Aorta (tissue), 5 donors: ENCODE measurements around the gene PRKAR1B. TPM values are rescaled to one million over a fixed set of nuclear protein-coding genes. Genes with fewer than 3 reads are reported as not detected.
"Not testable (repeated sequence)": the region's sequence is repeated elsewhere in the genome, so short reads cannot be mapped to it uniquely, and the experiment has no call there.

Source experiments
- ATAC-seq: fragments of 200-7000 bp; cut with Tn5 transposase; one replicate; pipeline ENCODE4 v1.9.1; 2022; ENCODE audit warnings: moderate library complexity; ENCODE audit not compliant: low FRiP score
- DNase-seq, 2 donors: peaks; one replicate each; pipeline ENCODE4 v3.0.0-alpha.2; 2020
- H3K27ac ChIP-seq, 2 donors: one replicate each; pipeline ENCODE4 v1.5.1; 2013; ENCODE audit warnings: low read length in 2 of 2, mild to moderate bottlenecking in 2 of 2, moderate library complexity in 2 of 2, control low read depth in 1 of 2, inconsistent platforms in 1 of 2, low read depth in 1 of 2
- H3K27me3 ChIP-seq, 2 donors: one replicate each; pipeline ENCODE4 v1.6.1; 2013; ENCODE audit warnings: control low read depth in 1 of 2, low read length in 1 of 2, mild to moderate bottlenecking in 1 of 2, moderate library complexity in 1 of 2; ENCODE audit not compliant: insufficient read depth in 2 of 2, control insufficient read depth in 1 of 2
- H3K36me3 ChIP-seq, 2 donors: one replicate each; pipeline ENCODE4 v1.6.1; 2013; ENCODE audit warnings: control low read depth in 1 of 2, low read length in 1 of 2, mild to moderate bottlenecking in 1 of 2; ENCODE audit not compliant: insufficient read depth in 2 of 2, control insufficient read depth in 1 of 2
- H3K4me1 ChIP-seq, 2 donors: one replicate each; pipeline ENCODE4 v1.6.1; 2013; ENCODE audit warnings: low read length in 2 of 2, control low read depth in 1 of 2, mild to moderate bottlenecking in 1 of 2, moderate library complexity in 1 of 2; ENCODE audit not compliant: insufficient read depth in 2 of 2, control insufficient read depth in 1 of 2
- H3K4me3 ChIP-seq, 2 donors: one replicate each; pipeline ENCODE4 v1.5.1; 2013; ENCODE audit warnings: low read length in 2 of 2, control low read depth in 1 of 2, mild to moderate bottlenecking in 1 of 2
- H3K9me3 ChIP-seq: one replicate; pipeline ENCODE4 v1.6.1; 2013; ENCODE audit warnings: mild to moderate bottlenecking, low read length; ENCODE audit not compliant: control insufficient read depth
- WGBS, 2 donors: extraction: QIAGEN DNeasy Blood & Tissue Kit; methylation state at CpG; one replicate each; pipeline ENCODE4 v1.1.7; 2013; 5-methylcytosine and 5-hydroxymethylcytosine counted together
- intact Hi-C, 2 donors: fragments of 100-400 bp; cut with DNase I; formaldehyde crosslinking; loops; one replicate each; pipeline versions ENCODE4 v1.14.2 to v1.15.0; 2022
- polyA plus RNA-seq, 2 donors: library from polyadenylated mRNA; stranded (reverse); fragments of 200-250 nt; gene quantifications; one replicate each; pipeline ENCODE4 v1.2.3, GENCODE V29; 2013
- total RNA-seq, 2 donors: library from RNA; stranded (reverse); fragmentation: NEBNext Ultra II Directional; extraction: Animal tissue kit (Norgen Biotek cat#: 25700); gene quantifications; one replicate each; pipeline ENCODE4 v1.2.1, GENCODE V29; 2021
- donor health status: healthy with polysubstance abuse.
- donor health status: Bipolar disorder and iron deficiency.
- donor health status: DM: no; HTN: no; CAD: no.
- donor health status: DM: no; HTN: no; CAD: no.
- donor health status: DM: yes; HTN: yes; CAD: no.

The PRKAR1B gene
- total and polyA plus RNA-seq, 4 donors: 6.6 to 16.2 (median 14.1) TPM

DNA sequence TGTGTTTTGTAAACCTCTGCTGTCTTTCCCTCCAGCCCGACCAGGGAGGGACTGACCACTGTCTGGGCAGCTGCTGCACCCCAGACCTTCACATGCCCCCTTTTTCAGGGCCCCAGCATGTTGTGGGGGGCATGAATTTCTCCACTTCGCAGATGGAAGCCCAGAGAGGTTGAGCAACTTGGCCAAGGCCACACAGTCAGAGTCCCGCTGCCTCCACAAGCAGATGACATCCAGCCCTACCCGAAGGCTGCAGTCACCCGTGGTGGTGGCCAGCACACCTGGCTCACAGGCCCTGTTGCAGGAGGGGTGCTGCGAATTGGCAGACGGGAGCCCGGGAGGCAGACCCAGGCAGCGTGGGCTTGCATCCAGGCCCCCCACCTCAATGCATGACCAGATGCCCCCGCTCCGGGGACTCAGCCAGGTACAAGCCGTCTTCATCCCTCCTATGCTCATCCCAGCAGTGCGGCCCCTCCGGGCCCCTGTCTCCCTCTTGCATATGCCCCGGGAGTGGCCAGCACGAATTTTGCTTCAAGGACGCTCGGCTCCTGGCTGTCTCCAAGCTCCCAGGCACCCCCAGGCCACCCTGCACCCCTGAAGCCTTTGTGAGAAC, 171.4 kb downstream of the PRKAR1B start:
- 98 to 99% methylated on average over 18 of the region's 18 CpGs for WGBS, 2 donors
- no peak overlapping the region for H3K27ac ChIP-seq
- ATAC-seq (no peak), DNase-seq (no peak)
- H3K27me3 ChIP-seq: no peaks in the 10 kb centered on the region
- H3K4me3 ChIP-seq: no peak overlapping the region
- H3K4me1 ChIP-seq: no peaks in the 10 kb centered on the region
- no peaks in the 10 kb centered on the region for H3K9me3 ChIP-seq
- intact Hi-C loops: loop anchor here in 1 of 2 donors (5.0 kb wide), 1 partner anchor 47 kb away; no protein-coding TSS in a partner anchor
- H3K36me3 ChIP-seq: no peaks in the 10 kb centered on the region

DNA sequence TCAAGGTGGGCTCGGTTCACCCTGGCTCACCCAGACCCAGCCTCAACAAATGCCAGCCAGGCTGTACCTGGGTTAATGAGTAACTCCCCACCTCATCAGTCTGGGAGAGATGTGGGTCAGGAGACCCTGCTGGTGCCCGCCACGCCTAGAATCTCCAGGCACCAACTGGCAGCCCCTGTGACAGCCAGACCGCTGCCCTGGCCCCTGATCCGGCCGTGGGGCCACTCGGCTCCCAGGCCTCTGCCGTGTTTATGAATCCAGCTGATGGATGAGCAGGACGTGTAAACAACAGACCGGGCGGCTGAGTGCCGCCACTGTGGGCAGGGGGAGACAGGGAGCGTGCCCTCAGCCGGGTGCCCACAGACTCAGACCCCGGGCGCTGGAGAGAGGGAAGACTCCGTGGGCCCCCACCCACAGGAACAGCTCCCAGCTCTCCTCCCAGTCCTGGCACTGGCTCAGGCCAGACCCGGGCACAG, 173.4 kb downstream of the PRKAR1B start:
- Histone ChIP-seq H3K27ac (no peak overlapping the region), H3K9me3 (no peaks in the 10 kb centered on the region), H3K4me3 (no peak overlapping the region), H3K36me3 (no peaks in the 10 kb centered on the region), H3K4me1 (no peaks in the 10 kb centered on the region), H3K27me3 (no peaks in the 10 kb centered on the region)
- WGBS, 2 donors: 86 to 89% methylated on average over 17 to 18 of the region's 18 CpGs
- intact Hi-C loops: no loop called here
- ATAC-seq (no peak), DNase-seq (no peak)

DNA sequence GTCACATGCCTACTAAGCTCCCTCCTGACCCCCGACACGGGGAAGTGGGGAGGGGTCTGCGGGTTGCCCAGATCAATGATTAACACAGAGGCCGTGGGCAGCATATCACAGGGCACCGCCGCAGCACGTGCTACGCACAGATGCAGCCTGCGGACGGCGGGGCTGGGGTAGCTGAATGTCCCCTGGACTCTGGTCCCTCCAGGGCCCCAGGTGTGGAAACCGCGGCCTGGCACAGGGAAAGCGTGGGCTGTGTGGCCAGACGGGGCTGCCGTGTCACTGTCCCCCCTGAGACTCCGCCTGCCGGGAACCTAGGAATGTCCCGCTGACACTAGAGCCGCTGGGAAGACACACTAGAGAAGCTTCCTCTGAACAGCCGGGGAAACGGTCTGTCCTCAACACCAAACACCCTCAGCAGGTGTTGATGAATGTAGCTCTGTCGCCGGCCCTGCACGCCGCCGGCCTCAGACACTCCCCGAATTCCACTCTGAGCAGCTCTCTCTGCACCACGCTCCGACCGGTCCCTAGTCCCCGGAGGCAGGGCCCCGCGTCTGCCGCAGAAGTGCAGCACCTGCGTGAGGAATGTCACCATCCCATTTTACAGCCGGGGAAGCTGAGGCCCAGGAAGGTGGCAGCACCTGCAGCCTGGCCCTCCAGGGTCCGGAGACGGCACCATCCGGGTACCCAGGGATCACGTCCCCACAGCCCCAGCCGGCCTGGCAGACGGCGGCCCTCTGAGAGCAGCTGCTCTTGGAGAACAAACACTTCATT, 174.0 kb downstream of the PRKAR1B start:
- intact Hi-C loops: no loop called here
- H3K36me3 ChIP-seq: no peaks in the 10 kb centered on the region
- DNase-seq (peak in 1 of 2 donors; percentile 34), ATAC-seq (no peak)
- H3K27ac ChIP-seq: no peak overlapping the region
- H3K4me1 ChIP-seq: no peaks in the 10 kb centered on the region
- no peaks in the 10 kb centered on the region for H3K27me3 ChIP-seq
- no peaks in the 10 kb centered on the region for H3K9me3 ChIP-seq
- WGBS, 2 donors: 92 to 94% methylated on average over 44 of the region's 44 CpGs
- H3K4me3 ChIP-seq: no peak overlapping the region

DNA sequence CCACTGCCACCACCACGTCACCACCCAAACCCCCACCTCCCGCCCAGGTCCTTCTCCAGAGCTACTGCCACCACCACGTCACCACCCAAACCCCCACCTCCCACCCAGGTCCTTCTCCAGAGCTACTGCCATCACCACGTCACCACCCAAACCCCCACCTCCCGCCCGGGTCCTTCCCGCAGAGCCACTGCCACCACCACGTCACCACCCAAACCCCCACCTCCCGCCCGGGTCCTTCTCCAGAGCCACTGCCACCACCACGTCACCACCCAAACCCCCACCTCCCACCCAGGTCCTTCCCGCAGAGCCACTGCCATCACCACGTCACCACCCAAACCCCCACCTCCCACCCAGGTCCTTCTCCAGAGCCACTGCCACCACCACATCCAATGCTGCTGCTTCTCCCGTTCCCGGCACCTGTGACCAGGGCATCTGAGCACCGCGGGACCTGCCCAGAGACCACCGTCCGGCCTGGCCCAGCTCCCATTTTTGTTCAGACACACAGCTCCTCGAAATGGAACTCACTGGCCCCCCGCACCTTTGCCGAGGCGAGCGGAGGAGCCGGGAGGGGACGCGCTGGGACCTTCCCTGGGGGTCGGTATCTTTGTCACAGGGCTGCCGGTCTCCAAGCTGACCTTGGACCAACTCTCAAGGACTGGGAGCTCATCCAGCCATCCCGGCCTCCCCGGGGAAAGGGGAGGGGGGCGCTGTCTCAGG, 174.8 kb downstream of the PRKAR1B start:
- H3K27ac ChIP-seq, intact Hi-C loops, H3K9me3 ChIP-seq, ATAC-seq, H3K36me3 ChIP-seq, H3K4me1 ChIP-seq, H3K27me3 ChIP-seq, H3K4me3 ChIP-seq: not testable (repeated sequence)
- peak in 1 of 2 donors; percentile 33 for DNase-seq
- 85 to 86% methylated on average over 32 of the region's 32 CpGs for WGBS, 2 donors

- intact Hi-C loops, H3K4me1 ChIP-seq, H3K36me3 ChIP-seq, H3K4me3 ChIP-seq, DNase-seq, H3K27ac ChIP-seq, ATAC-seq, H3K27me3 ChIP-seq, H3K9me3 ChIP-seq: not testable (repeated sequence)
- 96% methylated on average over 9 of the region's 9 CpGs for WGBS, 2 donors
Observed at GRCh38 chr7:551615-551970, 175.5 kb downstream of the PRKAR1B start.

- Histone ChIP-seq H3K9me3 (no peaks in the 10 kb centered on the region), H3K4me3 (no peak overlapping the region), H3K4me1 (no peaks in the 10 kb centered on the region), H3K36me3 (no peaks in the 10 kb centered on the region), H3K27me3 (no peaks in the 10 kb centered on the region), H3K27ac (no peak overlapping the region)
- intact Hi-C loops: no loop called here
- ATAC-seq (no peak), DNase-seq (peak in 1 of 2 donors; percentile 46)
- 95% methylated on average over 19 of the region's 19 CpGs for WGBS, 2 donors
Observed at GRCh38 chr7:550881-551614, 176.0 kb downstream of the PRKAR1B start.

DNA sequence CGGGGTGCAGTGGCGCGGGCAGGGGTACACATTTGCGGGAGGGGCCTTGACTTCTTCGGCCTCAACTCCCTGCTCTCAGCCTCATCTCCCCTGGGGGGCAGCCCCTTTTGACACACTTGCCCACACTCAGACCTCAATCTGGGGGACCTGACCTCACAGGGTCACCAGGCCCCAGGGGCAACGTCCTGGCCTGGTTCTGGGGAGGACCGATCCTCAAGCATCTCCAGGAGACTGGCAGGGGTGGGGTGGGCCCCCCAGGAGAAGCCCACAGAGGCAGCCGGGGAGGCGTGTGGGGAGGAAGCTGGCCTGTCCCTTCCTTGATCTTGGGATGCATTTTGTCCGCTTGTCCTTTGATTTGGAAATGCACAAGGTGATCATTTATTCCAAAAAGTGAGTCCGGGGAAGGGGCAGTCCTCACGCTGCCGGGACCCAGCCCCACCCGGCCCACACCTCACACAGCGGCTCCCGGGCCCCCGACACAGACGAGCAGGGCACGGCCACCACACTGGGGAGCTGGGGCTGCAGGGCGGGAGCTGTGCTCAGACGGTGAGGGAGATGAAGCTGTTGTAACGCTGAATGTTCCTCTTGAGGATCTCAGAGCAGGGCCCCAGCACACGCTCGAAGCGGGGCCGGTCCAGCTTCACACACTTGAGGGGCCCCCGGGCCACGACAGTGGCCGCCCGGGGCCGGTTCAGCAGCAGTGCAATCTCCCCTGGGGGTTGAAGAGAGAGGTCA, 177.0 kb downstream of the PRKAR1B start:
- DNase-seq: peak in 1 of 2 donors; percentile 43
- Histone ChIP-seq H3K9me3 (no peaks in the 10 kb centered on the region), H3K4me1 (no peaks in the 10 kb centered on the region), H3K27ac (no peak overlapping the region), H3K27me3 (no peaks in the 10 kb centered on the region), H3K4me3 (no peak overlapping the region), H3K36me3 (no peaks in the 10 kb centered on the region)
- ATAC-seq: no peak
- intact Hi-C loops: loop anchor here in 1 of 2 donors (10.0 kb wide), 1 partner anchor 45 kb away; no protein-coding TSS in a partner anchor
- 94 to 95% methylated on average over 31 of the region's 31 CpGs for WGBS, 2 donors
